GM12892 (cell line): ENCODE measurements around the gene ATP9B.

ENCODE experiments used
- POLR2A ChIP-seq: IDR thresholded peaks from 2 replicates; pipeline ENCODE4 v1.6.1; 2011; ENCODE audit warnings: low read depth, low read length, control low read depth
- POLR2AphosphoS5 ChIP-seq: IDR thresholded peaks from 2 replicates; pipeline ENCODE4 v1.6.1; 2011; ENCODE audit warnings: low read depth, low read length, control low read depth
- TAF1 ChIP-seq: IDR thresholded peaks from 2 replicates; pipeline ENCODE4 v1.6.1; 2011; ENCODE audit warnings: low read depth, mild to moderate bottlenecking, control low read depth, low read length, borderline replicate concordance

DNA sequence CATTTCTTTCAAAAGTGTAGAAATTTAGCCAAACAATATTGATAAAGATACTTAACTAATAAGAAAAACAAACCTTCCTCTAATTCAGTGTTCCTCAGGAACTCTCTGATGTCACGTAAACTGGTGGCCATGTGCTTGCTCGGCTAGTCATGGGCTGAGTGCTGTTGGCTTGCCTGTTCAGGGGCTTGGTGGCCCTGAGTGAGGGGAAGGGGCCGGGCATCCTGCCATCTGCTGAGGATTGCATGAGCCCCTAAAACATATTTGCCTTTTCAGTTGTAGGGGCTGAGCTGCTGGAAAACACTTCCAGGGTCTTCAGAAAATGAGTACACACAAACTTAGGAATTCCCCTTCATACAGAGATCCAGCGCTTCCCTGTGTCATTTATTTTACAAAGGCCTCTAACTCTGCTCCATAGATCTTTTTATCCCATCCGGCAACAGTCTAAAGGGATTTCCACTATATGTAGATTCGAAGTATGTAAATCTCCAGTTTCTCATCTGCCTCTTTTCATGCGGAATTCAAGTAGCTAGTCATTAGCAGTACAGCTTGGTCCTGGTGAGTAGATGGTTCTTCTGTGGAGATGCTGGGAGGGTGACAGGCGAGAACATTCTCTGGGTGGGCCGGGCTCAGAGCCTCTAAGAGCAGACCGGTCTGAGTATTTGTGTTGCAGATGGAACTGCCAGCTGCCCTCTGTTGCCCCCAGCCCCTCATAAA lies 306.4 kb downstream of the ATP9B start:
- no peak for TF ChIP-seq POLR2AphosphoS5
- no peak for TF ChIP-seq POLR2A
- TF ChIP-seq TAF1 = no peak
